PC-9 (cell line): ENCODE measurements around the gene C14orf93.

ENCODE experiments used
- CTCF ChIP-seq: fragments of 200-600 bp; sonication (generic); conservative IDR thresholded peaks from 2 replicates; pipeline ENCODE4 v1.6.1; 2017; ENCODE audit warnings: mixed run types, antibody characterized with exemption, mild to moderate bottlenecking, moderate library complexity
- EZH2 ChIP-seq: fragments of 200-600 bp; sonication (generic); IDR thresholded peaks from 2 replicates; pipeline ENCODE4 v1.8.0; 2017; ENCODE audit warnings: antibody characterized with exemption, low read depth

GRCh38 chr14:23054000-23054811 is 44.3 kb upstream of the C14orf93 start:
- TF ChIP-seq CTCF: no peak
- no peak for TF ChIP-seq EZH2
